KOPT-K1 (cell line): ENCODE data around the gene TMED3.

Experiments
- H3K27ac ChIP-seq: fragments of 200-600 bp; sonication (generic); 2 replicates; pipeline ENCODE4 v1.5.1; 2016; ENCODE audit warnings: antibody characterized with exemption, mild to moderate bottlenecking, low read depth, low read length; ENCODE audit not compliant: poor library complexity, severe bottlenecking
- H3K36me3 ChIP-seq: fragments of 200-600 bp; sonication (generic); 2 replicates; pipeline ENCODE4 v1.5.1; 2017; ENCODE audit warnings: antibody characterized with exemption, mild to moderate bottlenecking, low read length, moderate library complexity; ENCODE audit not compliant: insufficient read depth
- H3K9me3 ChIP-seq: fragments of 200-600 bp; sonication (generic); 2 replicates; pipeline ENCODE4 v1.5.1; 2017; ENCODE audit warnings: antibody characterized with exemption, low read length, mild to moderate bottlenecking; ENCODE audit not compliant: insufficient read depth, poor library complexity, severe bottlenecking

Gene TMED3

GRCh38 chr15:79340315-79340602 lies 29.3 kb downstream of the TMED3 start:
- no peaks in the 10 kb centered on the region for H3K36me3 ChIP-seq
- H3K27ac ChIP-seq: no peak overlapping the region
- H3K9me3 ChIP-seq: no peaks in the 10 kb centered on the region

- H3K9me3 ChIP-seq: no peaks in the 10 kb centered on the region
- H3K27ac ChIP-seq: no peak overlapping the region
- no peaks in the 10 kb centered on the region for H3K36me3 ChIP-seq
These were observed 30.5 kb downstream of the TMED3 start for GRCh38 chr15:79341396-79341795.

DNA sequence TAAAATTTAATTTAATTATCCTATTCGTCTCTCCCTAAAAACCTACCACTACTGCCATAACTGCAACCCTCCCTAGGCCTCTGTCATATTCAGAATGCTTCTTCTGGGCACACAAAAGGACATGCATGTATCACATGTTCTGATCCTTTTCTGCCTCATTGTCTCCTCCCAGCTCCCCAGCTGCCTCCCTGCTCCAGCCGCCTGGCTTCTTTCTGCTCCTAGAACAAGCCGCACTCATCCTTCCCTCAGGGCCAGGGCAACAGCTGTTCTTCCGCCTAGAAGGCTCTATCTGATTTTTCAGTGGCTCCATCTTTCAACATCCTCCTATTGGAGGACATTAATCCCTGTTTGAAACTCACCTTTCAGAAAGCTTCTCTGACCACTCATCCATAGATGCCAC lies 38.6 kb downstream of the TMED3 start:
- Histone ChIP-seq H3K9me3 (no peaks in the 10 kb centered on the region), H3K36me3 (no peaks in the 10 kb centered on the region), H3K27ac (no peak overlapping the region)

GRCh38 chr15:79352206-79352605 lies 41.3 kb downstream of the TMED3 start:
- H3K27ac ChIP-seq: no peak overlapping the region
- no peaks in the 10 kb centered on the region for H3K9me3 ChIP-seq
- no peaks in the 10 kb centered on the region for H3K36me3 ChIP-seq

- H3K27ac ChIP-seq: no peak overlapping the region
- no peaks in the 10 kb centered on the region for H3K36me3 ChIP-seq
- H3K9me3 ChIP-seq: no peaks in the 10 kb centered on the region
These were observed 46.7 kb downstream of the TMED3 start for GRCh38 chr15:79357566-79357965.

GRCh38 chr15:79358069-79358468 lies 47.2 kb downstream of the TMED3 start:
- Histone ChIP-seq H3K36me3 (no peaks in the 10 kb centered on the region), H3K27ac (no peak overlapping the region), H3K9me3 (no peaks in the 10 kb centered on the region)

GRCh38 chr15:79364571-79365240 lies 53.8 kb downstream of the TMED3 start:
- no peak overlapping the region for H3K27ac ChIP-seq
- H3K36me3 ChIP-seq: no peaks in the 10 kb centered on the region
- H3K9me3 ChIP-seq: no peaks in the 10 kb centered on the region

- Histone ChIP-seq H3K36me3 (no peaks in the 10 kb centered on the region), H3K27ac (no peak overlapping the region), H3K9me3 (no peaks in the 10 kb centered on the region)
These were observed 54.9 kb downstream of the TMED3 start for GRCh38 chr15:79365765-79366164.

GRCh38 chr15:79366691-79367090 lies 55.8 kb downstream of the TMED3 start:
- Histone ChIP-seq H3K9me3 (no peaks in the 10 kb centered on the region), H3K27ac (no peak overlapping the region), H3K36me3 (no peaks in the 10 kb centered on the region)

- no peak overlapping the region for H3K27ac ChIP-seq
- no peaks in the 10 kb centered on the region for H3K36me3 ChIP-seq
- H3K9me3 ChIP-seq: no peaks in the 10 kb centered on the region
These were observed 59.8 kb downstream of the TMED3 start for GRCh38 chr15:79370716-79371115.

- no peak overlapping the region for H3K27ac ChIP-seq
These were observed 60.7 kb downstream of the TMED3 start for GRCh38 chr15:79371591-79371990.

GRCh38 chr15:79372428-79372827 lies 61.5 kb downstream of the TMED3 start:
- Histone ChIP-seq H3K36me3 (no peaks in the 10 kb centered on the region), H3K9me3 (no peaks in the 10 kb centered on the region), H3K27ac (no peak overlapping the region)

More at GRCh38 chr15:79371591-79371990, 60.7 kb downstream of the TMED3 start:
- Histone ChIP-seq H3K9me3 (no peaks in the 10 kb centered on the region), H3K36me3 (no peaks in the 10 kb centered on the region)
